A549 (cell line): Measurements from ENCODE around the gene MYO1D. TPM values are rescaled to one million over a fixed set of nuclear protein-coding genes. Genes with fewer than 3 reads are reported as not detected.

ENCODE experiments used
- ATAC-seq, 2 experiments: fragments of 200-7000 bp in 1 of 2; fragments of >200 bp in 1 of 2; cut with Nextera tagmentation in 1 of 2; cut with Tn5 transposase in 1 of 2; 3 replicates each; pipeline versions ENCODE4 v1.8.0 to v1.9.1; 2018 to 2020; ENCODE audit warnings: mild to moderate bottlenecking in 1 of 2, moderate library complexity in 1 of 2
- CTCF ChIA-PET: fragments of 300-600 bp; sonication (Branson Sonifier 250); formaldehyde crosslinking; extraction: SDS; loops from one replicate; lab custom pipeline; 2021; ENCODE audit warnings: antibody characterized with exemption, inconsistent platforms; lab: Yijun Ruan, JAX
- POLR2A ChIA-PET: fragments of 350-600 bp; formaldehyde crosslinking; extraction: SDS; loops from one replicate; lab custom pipeline; 2021; ENCODE audit warnings: antibody characterized with exemption, inconsistent platforms; lab: Yijun Ruan, JAX
- DNase-seq, 2 experiments: peaks; one replicate each; pipeline versions ENCODE4 v3.0.0 to v3.0.0-alpha.2; 2011 to 2016; ENCODE audit warnings: low read depth in 1 of 2, low spot score in 1 of 2
- FAIRE-seq: peaks from 2 replicates; lab custom pipeline; 2011; peaks lifted over from hg19 to GRCh38; lab: Jason Lieb, UNC
- H3K27ac ChIP-seq, 2 experiments: fragments of >200 bp; sonication (Bioruptor Twin); formaldehyde crosslinking; 3 replicates each; pipeline ENCODE4 v1.5.1; 2016 to 2017
- H3K4me1 ChIP-seq: fragments of >200 bp; sonication (Bioruptor Twin); formaldehyde crosslinking; 3 replicates; pipeline ENCODE4 v1.6.1; 2016
- H3K4me2 ChIP-seq: fragments of >200 bp; sonication (Bioruptor Twin); formaldehyde crosslinking; 3 replicates; pipeline ENCODE4 v1.6.1; 2016
- H3K4me3 ChIP-seq: fragments of >200 bp; sonication (Bioruptor Twin); formaldehyde crosslinking; 3 replicates; pipeline ENCODE4 v1.5.1; 2016
- H3K9me3 ChIP-seq: fragments of >200 bp; sonication (Bioruptor Twin); formaldehyde crosslinking; 3 replicates; pipeline ENCODE4 v1.6.1; 2016
- CBX8 ChIP-seq: fragments of 200-600 bp; sonication (generic); IDR thresholded peaks from 2 replicates; pipeline ENCODE4 v1.6.1; 2016
- CHD4 ChIP-seq: fragments of 200-600 bp; sonication (generic); IDR thresholded peaks from 2 replicates; pipeline ENCODE4 v1.6.1; 2016; ENCODE audit warnings: antibody characterized with exemption, mild to moderate bottlenecking, borderline replicate concordance
- EHMT2 ChIP-seq: fragments of 200-600 bp; sonication (generic); IDR thresholded peaks from 2 replicates; pipeline ENCODE4 v1.6.1; 2016; ENCODE audit warnings: antibody characterized with exemption, low read depth, mild to moderate bottlenecking, moderate library complexity
- FOSB ChIP-seq: fragments of 250-450 bp; sonication (Bioruptor Pico); IDR thresholded peaks from 2 replicates; pipeline ENCODE4 v1.5.0; 2020; ENCODE audit warnings: mild to moderate bottlenecking, moderate library complexity
- FOSL2 ChIP-seq, 2 experiments: fragments of 450-650 bp in 1 of 2; fragments of >200 bp in 1 of 2; sonication (Bioruptor Twin) in 1 of 2; formaldehyde crosslinking; IDR thresholded peaks; 2 replicates each; pipeline versions ENCODE4 v1.5.0 to v1.6.1; 2016 to 2020; ENCODE audit warnings: mild to moderate bottlenecking in 1 of 2, moderate library complexity in 1 of 2
- HEYL ChIP-seq: fragments of 250-450 bp; sonication (Bioruptor Pico); IDR thresholded peaks from 2 replicates; pipeline ENCODE4 v1.8.0; 2021; ENCODE audit warnings: mild to moderate bottlenecking, moderate library complexity
- HOXB13 ChIP-seq: fragments of 250-450 bp; sonication (Bioruptor Pico); IDR thresholded peaks from 2 replicates; pipeline ENCODE4 v1.5.0; 2020; ENCODE audit warnings: low read depth, mild to moderate bottlenecking, moderate library complexity
- HOXB5 ChIP-seq: fragments of 250-450 bp; sonication (Bioruptor Pico); IDR thresholded peaks from 2 replicates; pipeline ENCODE4 v1.5.0; 2020; ENCODE audit warnings: mild to moderate bottlenecking, moderate library complexity
- JUN ChIP-seq, 2 experiments: fragments of >200 bp; sonication (Bioruptor Twin); formaldehyde crosslinking; IDR thresholded peaks; 2 replicates in 1 of 2; 3 replicates in 1 of 2; pipeline ENCODE4 v1.6.1; 2016 to 2017
- JUNB ChIP-seq: fragments of >200 bp; sonication (Bioruptor Twin); formaldehyde crosslinking; IDR thresholded peaks from 2 replicates; pipeline ENCODE4 v1.6.1; 2016
- KDM1A ChIP-seq: fragments of 200-600 bp; sonication (generic); IDR thresholded peaks from 2 replicates; pipeline ENCODE4 v1.6.1; 2016; ENCODE audit warnings: low read depth, mild to moderate bottlenecking
- MYC ChIP-seq: IDR thresholded peaks from 2 replicates; pipeline ENCODE4 v1.6.1; 2012; ENCODE audit warnings: mild to moderate bottlenecking, inconsistent platforms, low read length, improper control_type of control experiment, borderline replicate concordance
- NPAS2 ChIP-seq: fragments of 250-450 bp; sonication (Bioruptor Pico); IDR thresholded peaks from 2 replicates; pipeline ENCODE4 v1.8.0; 2022; ENCODE audit warnings: mild to moderate bottlenecking, moderate library complexity, borderline replicate concordance
- NR3C1 ChIP-seq: fragments of >200 bp; sonication (Bioruptor Twin); formaldehyde crosslinking; IDR thresholded peaks from 3 replicates; pipeline ENCODE4 v1.6.1; 2017
- POLR2A ChIP-seq: IDR thresholded peaks from 2 replicates; pipeline ENCODE4 v1.6.1; 2012; ENCODE audit warnings: mild to moderate bottlenecking, low read length
- POLR2AphosphoS2 ChIP-seq: conservative IDR thresholded peaks from 2 replicates; pipeline ENCODE4 v1.6.1; 2012; ENCODE audit warnings: low read length, improper control_type of control experiment, inconsistent platforms
- RFX5 ChIP-seq: fragments of 450-650 bp; IDR thresholded peaks from 2 replicates; pipeline ENCODE4 v1.7.1; 2014; ENCODE audit warnings: antibody characterized with exemption, mild to moderate bottlenecking, moderate library complexity
- RNF2 ChIP-seq: fragments of 200-600 bp; sonication (generic); IDR thresholded peaks from 2 replicates; pipeline ENCODE4 v1.6.1; 2016; ENCODE audit warnings: low read depth, mild to moderate bottlenecking, antibody characterized with exemption, moderate library complexity, borderline replicate concordance
- TP53 ChIP-seq: fragments of 250-450 bp; sonication (Bioruptor Pico); IDR thresholded peaks from 2 replicates; pipeline ENCODE4 v1.5.0; 2021; ENCODE audit warnings: mild to moderate bottlenecking, moderate library complexity
- ZSCAN20 ChIP-seq: fragments of 250-450 bp; sonication (Bioruptor Pico); IDR thresholded peaks from 2 replicates; pipeline ENCODE4 v1.8.0; 2022; ENCODE audit warnings: mild to moderate bottlenecking, moderate library complexity
- WGBS: methylation state at CpG from one replicate; pipeline ENCODE4 v1.1.6; 2017; ENCODE audit errors: missing lambda C conversion rate; 5-methylcytosine and 5-hydroxymethylcytosine counted together
- polyA plus RNA-seq, 4 experiments: library from polyadenylated mRNA; depleted of rRNA in 3 of 4; stranded (reverse); fragments of >200 nt; fragmentation: RNase III in 1 of 4; extraction: RNeasy Plus Mini Kit Qiagen cat#74134 plus additional on column Dnase treatment in 1 of 4; gene quantifications; 2 replicates in 3 of 4; 3 replicates in 1 of 4; pipeline ENCODE4 v1.2.3, GENCODE V29; 2011 to 2017
- TF ChIP-seq, protein P1 (sequence below): fragments of 250-450 bp; sonication (Bioruptor Pico); IDR thresholded peaks from 2 replicates; pipeline ENCODE4 v1.5.0; 2021; ENCODE audit warnings: mild to moderate bottlenecking, moderate library complexity, borderline replicate concordance
- TF ChIP-seq, protein P2 (sequence below): IDR thresholded peaks from 2 replicates; pipeline ENCODE4 v1.6.1; 2012; ENCODE audit warnings: low read depth, borderline replicate concordance
- TF ChIP-seq, protein P3 (sequence below): IDR thresholded peaks from 2 replicates; pipeline ENCODE4 v1.6.1; 2012
- TF ChIP-seq, protein P4 (sequence below): fragments of 200-600 bp; sonication (generic); IDR thresholded peaks from 2 replicates; pipeline ENCODE4 v1.6.1; 2016; ENCODE audit warnings: antibody characterized with exemption, mild to moderate bottlenecking, moderate library complexity
- TF ChIP-seq, protein P5 (sequence below): fragments of 450-650 bp; IDR thresholded peaks from 2 replicates; pipeline ENCODE4 v1.6.1; 2014; ENCODE audit warnings: antibody characterized with exemption

The MYO1D gene
- polyA plus RNA-seq, 2 of the 4 experiments (the other 2 are of a cell fraction): 2.8 to 4.2 TPM

DNA sequence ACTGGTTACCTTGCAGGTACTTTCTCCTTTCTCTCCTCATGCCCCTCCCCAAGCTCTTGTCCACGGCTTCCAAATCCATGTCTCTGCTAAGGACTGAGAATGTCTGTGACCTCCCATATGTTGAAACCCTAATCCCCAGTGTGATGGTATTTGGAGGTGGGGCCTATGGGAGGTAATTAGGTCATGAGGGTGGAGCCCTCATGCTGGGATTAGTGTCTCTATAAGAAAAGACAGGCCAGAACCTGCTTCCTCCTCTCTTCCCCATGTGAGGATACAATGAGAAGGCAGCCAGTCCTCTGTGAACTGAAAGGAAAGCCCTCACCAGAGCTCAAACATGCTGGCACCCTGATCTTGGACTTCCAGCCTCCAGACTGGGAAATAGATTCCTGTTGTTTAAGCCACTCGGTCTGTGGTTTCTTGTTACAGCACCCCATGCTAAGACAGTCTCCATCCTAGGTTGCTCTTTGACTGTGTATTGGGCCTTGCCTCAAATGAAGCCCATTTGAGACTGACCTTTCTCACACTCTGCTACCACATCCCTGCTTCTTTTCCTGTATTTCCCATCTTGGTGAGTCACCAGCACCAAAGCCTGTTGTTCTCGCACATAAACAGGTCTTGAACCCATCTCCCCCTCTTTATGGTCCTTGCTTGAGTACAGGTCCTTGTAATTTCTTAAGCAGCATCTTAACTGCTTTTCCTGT, 255.2 kb downstream of the MYO1D start:
- Histone ChIP-seq H3K4me3 (no peak overlapping the region), H3K4me2 (no peak overlapping the region), H3K9me3 (no peaks in the 10 kb centered on the region), H3K4me1 (no peaks in the 10 kb centered on the region), H3K27ac (no peak overlapping the region)
- 58% methylated on average over 3 of the region's 3 CpGs for WGBS
- ChIA-PET POLR2A (no interaction called here), CTCF (interaction anchor here (0.8 to 0.9 kb wide), 2 partner anchors 138 to 178 kb away, joined by 3 read pairs; partner anchors contain the start of gene PSMD11)
- no peak for TF ChIP-seq NPAS2 (CRISPR knock-in tag)
- no peak for TF ChIP-seq HOXB13 (CRISPR knock-in tag)
- TF ChIP-seq FOSB (CRISPR knock-in tag): no peak
- TF ChIP-seq, protein P1, sequence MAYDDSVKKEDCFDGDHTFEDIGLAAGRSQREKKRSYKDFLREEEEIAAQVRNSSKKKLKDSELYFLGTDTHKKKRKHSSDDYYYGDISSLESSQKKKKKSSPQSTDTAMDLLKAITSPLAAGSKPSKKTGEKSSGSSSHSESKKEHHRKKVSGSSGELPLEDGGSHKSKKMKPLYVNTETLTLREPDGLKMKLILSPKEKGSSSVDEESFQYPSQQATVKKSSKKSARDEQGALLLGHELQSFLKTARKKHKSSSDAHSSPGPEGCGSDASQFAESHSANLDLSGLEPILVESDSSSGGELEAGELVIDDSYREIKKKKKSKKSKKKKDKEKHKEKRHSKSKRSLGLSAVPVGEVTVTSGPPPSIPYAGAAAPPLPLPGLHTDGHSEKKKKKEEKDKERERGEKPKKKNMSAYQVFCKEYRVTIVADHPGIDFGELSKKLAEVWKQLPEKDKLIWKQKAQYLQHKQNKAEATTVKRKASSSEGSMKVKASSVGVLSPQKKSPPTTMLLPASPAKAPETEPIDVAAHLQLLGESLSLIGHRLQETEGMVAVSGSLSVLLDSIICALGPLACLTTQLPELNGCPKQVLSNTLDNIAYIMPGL (CRISPR knock-in tag): no peak
- TF ChIP-seq, protein P2, sequence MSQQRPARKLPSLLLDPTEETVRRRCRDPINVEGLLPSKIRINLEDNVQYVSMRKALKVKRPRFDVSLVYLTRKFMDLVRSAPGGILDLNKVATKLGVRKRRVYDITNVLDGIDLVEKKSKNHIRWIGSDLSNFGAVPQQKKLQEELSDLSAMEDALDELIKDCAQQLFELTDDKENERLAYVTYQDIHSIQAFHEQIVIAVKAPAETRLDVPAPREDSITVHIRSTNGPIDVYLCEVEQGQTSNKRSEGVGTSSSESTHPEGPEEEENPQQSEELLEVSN: no peak
- no peak for TF ChIP-seq JUN (IDR thresholded peaks at IDR 0.05)
- TF ChIP-seq, protein P3, sequence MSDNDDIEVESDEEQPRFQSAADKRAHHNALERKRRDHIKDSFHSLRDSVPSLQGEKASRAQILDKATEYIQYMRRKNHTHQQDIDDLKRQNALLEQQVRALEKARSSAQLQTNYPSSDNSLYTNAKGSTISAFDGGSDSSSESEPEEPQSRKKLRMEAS: no peak
- TF ChIP-seq KDM1A: no peak
- TF ChIP-seq CBX8: no peak
- no peak for TF ChIP-seq ZSCAN20
- TF ChIP-seq HOXB5 (CRISPR knock-in tag): no peak
- no peak for TF ChIP-seq POLR2AphosphoS2
- TF ChIP-seq, protein P4, sequence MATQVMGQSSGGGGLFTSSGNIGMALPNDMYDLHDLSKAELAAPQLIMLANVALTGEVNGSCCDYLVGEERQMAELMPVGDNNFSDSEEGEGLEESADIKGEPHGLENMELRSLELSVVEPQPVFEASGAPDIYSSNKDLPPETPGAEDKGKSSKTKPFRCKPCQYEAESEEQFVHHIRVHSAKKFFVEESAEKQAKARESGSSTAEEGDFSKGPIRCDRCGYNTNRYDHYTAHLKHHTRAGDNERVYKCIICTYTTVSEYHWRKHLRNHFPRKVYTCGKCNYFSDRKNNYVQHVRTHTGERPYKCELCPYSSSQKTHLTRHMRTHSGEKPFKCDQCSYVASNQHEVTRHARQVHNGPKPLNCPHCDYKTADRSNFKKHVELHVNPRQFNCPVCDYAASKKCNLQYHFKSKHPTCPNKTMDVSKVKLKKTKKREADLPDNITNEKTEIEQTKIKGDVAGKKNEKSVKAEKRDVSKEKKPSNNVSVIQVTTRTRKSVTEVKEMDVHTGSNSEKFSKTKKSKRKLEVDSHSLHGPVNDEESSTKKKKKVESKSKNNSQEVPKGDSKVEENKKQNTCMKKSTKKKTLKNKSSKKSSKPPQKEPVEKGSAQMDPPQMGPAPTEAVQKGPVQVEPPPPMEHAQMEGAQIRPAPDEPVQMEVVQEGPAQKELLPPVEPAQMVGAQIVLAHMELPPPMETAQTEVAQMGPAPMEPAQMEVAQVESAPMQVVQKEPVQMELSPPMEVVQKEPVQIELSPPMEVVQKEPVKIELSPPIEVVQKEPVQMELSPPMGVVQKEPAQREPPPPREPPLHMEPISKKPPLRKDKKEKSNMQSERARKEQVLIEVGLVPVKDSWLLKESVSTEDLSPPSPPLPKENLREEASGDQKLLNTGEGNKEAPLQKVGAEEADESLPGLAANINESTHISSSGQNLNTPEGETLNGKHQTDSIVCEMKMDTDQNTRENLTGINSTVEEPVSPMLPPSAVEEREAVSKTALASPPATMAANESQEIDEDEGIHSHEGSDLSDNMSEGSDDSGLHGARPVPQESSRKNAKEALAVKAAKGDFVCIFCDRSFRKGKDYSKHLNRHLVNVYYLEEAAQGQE: no peak
- DNase-seq (no peak), ATAC-seq (no peak), FAIRE-seq (no peak)

DNA sequence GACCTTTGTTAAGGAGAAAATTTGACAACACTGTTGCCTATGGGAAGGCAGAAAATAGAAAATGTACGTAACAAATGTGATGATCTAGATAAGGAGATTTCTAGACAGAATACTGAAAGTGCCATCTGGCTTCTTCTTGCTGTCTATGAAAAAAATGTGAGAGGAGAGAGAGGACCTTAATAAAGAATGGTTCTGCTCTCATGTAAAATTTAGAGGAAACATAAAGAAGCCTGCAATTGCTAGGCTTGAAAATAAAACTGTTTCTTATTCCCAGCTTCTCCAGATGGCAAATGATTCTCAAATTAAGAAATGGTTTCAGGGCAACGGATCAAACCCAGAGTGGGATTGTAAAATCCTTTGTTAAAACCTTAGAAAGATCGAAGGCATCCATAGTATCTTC, 261.6 kb downstream of the MYO1D start:
- Histone ChIP-seq H3K4me3 (no peak overlapping the region), H3K4me1 (no peaks in the 10 kb centered on the region), H3K27ac (no peak overlapping the region), H3K9me3 (no peaks in the 10 kb centered on the region), H3K4me2 (no peak overlapping the region)
- ChIA-PET POLR2A (no interaction called here), CTCF (interaction anchor here (0.6 to 2.2 kb wide), 2 partner anchors 12 to 203 kb away, joined by 4 to 6 read pairs; no protein-coding TSS in a partner anchor)
- 63% methylated on average over 3 of the region's 3 CpGs for WGBS
- no peak for FAIRE-seq
- DNase-seq: no peak
- TF ChIP-seq POLR2A: no peak
- no peak for TF ChIP-seq CHD4
- no peak for TF ChIP-seq FOSL2 (IDR thresholded peaks at IDR 0.05)
- no peak for TF ChIP-seq FOSL2 (CRISPR knock-in tag; IDR thresholded peaks at IDR 0.05)
- TF ChIP-seq, protein P1 (CRISPR knock-in tag): no peak
- TF ChIP-seq ZSCAN20: no peak
- no peak for TF ChIP-seq MYC
- TF ChIP-seq RFX5: no peak
- no peak for TF ChIP-seq HEYL
- no peak for TF ChIP-seq NR3C1
- TF ChIP-seq, protein P5, sequence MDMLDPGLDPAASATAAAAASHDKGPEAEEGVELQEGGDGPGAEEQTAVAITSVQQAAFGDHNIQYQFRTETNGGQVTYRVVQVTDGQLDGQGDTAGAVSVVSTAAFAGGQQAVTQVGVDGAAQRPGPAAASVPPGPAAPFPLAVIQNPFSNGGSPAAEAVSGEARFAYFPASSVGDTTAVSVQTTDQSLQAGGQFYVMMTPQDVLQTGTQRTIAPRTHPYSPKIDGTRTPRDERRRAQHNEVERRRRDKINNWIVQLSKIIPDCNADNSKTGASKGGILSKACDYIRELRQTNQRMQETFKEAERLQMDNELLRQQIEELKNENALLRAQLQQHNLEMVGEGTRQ: no peak
- no peak for TF ChIP-seq RNF2
- no peak for TF ChIP-seq EHMT2
- no peak for TF ChIP-seq JUNB
- TF ChIP-seq JUN (IDR thresholded peaks at IDR 0.05): no peak
- TF ChIP-seq TP53: no peak
- no peak for ATAC-seq
